ENCODE measurements around the gene SLC44A3.
"Not testable (repeated sequence)": the region's sequence is repeated elsewhere in the genome, so short reads cannot be mapped to it uniquely, and the experiment has no call there.

SLC44A3 gene

GRCh38 chr1:94935034-94935433, 114.9 kb downstream of the SLC44A3 start:
- no peak overlapping the region for H3K9ac ChIP-seq (ENCODE audit: low read length)
- H3K4me3 ChIP-seq (ENCODE audit: low read length) = no peak overlapping the region
- no peaks in the 10 kb centered on the region for H3K4me1 ChIP-seq (ENCODE audit: control insufficient read depth, insufficient read depth, low read length)
- no peaks in the 10 kb centered on the region for H3K9me3 ChIP-seq (ENCODE audit: control insufficient read depth, low read length)
- H3K27me3 ChIP-seq (ENCODE audit: control insufficient read depth, insufficient read depth, low read length) = no peaks in the 10 kb centered on the region
- H3K36me3 ChIP-seq (ENCODE audit: control insufficient read depth, insufficient read depth, low read length) = no peaks in the 10 kb centered on the region

- Histone ChIP-seq H3K9ac (ENCODE audit: low read length) (no peak overlapping the region), H3K4me1 (ENCODE audit: control insufficient read depth, insufficient read depth, low read length) (no peaks in the 10 kb centered on the region), H3K27me3 (ENCODE audit: control insufficient read depth, insufficient read depth, low read length) (no peaks in the 10 kb centered on the region), H3K4me3 (ENCODE audit: low read length) (no peak overlapping the region), H3K36me3 (ENCODE audit: control insufficient read depth, insufficient read depth, low read length) (no peaks in the 10 kb centered on the region), H3K9me3 (ENCODE audit: control insufficient read depth, low read length) (no peaks in the 10 kb centered on the region)
Measured at GRCh38 chr1:94935476-94935875, 115.3 kb downstream of the SLC44A3 start.

- Histone ChIP-seq H3K9me3 (ENCODE audit: control insufficient read depth, low read length) (no peaks in the 10 kb centered on the region), H3K4me3 (ENCODE audit: low read length) (no peak overlapping the region), H3K36me3 (ENCODE audit: control insufficient read depth, insufficient read depth, low read length) (no peaks in the 10 kb centered on the region), H3K27me3 (ENCODE audit: control insufficient read depth, insufficient read depth, low read length) (no peaks in the 10 kb centered on the region), H3K4me1 (ENCODE audit: control insufficient read depth, insufficient read depth, low read length) (no peaks in the 10 kb centered on the region), H3K9ac (ENCODE audit: low read length) (no peak overlapping the region)
Measured at GRCh38 chr1:94936861-94937620, 116.9 kb downstream of the SLC44A3 start.

GRCh38 chr1:94937820-94938219, 117.7 kb downstream of the SLC44A3 start:
- Histone ChIP-seq H3K9me3 (ENCODE audit: control insufficient read depth, low read length) (no peaks in the 10 kb centered on the region), H3K9ac (ENCODE audit: low read length) (no peak overlapping the region), H3K4me1 (ENCODE audit: control insufficient read depth, insufficient read depth, low read length) (no peaks in the 10 kb centered on the region), H3K27me3 (ENCODE audit: control insufficient read depth, insufficient read depth, low read length) (no peaks in the 10 kb centered on the region), H3K4me3 (ENCODE audit: low read length) (no peak overlapping the region), H3K36me3 (ENCODE audit: control insufficient read depth, insufficient read depth, low read length) (no peaks in the 10 kb centered on the region)

- Histone ChIP-seq H3K27me3 (ENCODE audit: control insufficient read depth, insufficient read depth, low read length) (no peaks in the 10 kb centered on the region), H3K4me1 (ENCODE audit: control insufficient read depth, insufficient read depth, low read length) (no peaks in the 10 kb centered on the region), H3K9ac (ENCODE audit: low read length) (no peak overlapping the region), H3K4me3 (ENCODE audit: low read length) (no peak overlapping the region), H3K9me3 (ENCODE audit: control insufficient read depth, low read length) (no peaks in the 10 kb centered on the region), H3K36me3 (ENCODE audit: control insufficient read depth, insufficient read depth, low read length) (no peaks in the 10 kb centered on the region)
Measured at GRCh38 chr1:94940738-94941137, 120.6 kb downstream of the SLC44A3 start.

GRCh38 chr1:94941480-94941879, 121.3 kb downstream of the SLC44A3 start:
- not testable (repeated sequence) for H3K4me3 ChIP-seq (ENCODE audit: low read length); H3K9ac ChIP-seq (ENCODE audit: low read length); H3K9me3 ChIP-seq (ENCODE audit: control insufficient read depth, low read length); H3K27me3 ChIP-seq (ENCODE audit: control insufficient read depth, insufficient read depth, low read length); H3K4me1 ChIP-seq (ENCODE audit: control insufficient read depth, insufficient read depth, low read length); H3K36me3 ChIP-seq (ENCODE audit: control insufficient read depth, insufficient read depth, low read length)

GRCh38 chr1:94942171-94943128, 122.3 kb downstream of the SLC44A3 start:
- Histone ChIP-seq H3K4me1 (ENCODE audit: control insufficient read depth, insufficient read depth, low read length) (peaks cover 10% of the 10 kb centered on the region), H3K9ac (ENCODE audit: low read length) (no peak overlapping the region), H3K4me3 (ENCODE audit: low read length) (no peak overlapping the region), H3K9me3 (ENCODE audit: control insufficient read depth, low read length) (no peaks in the 10 kb centered on the region), H3K27me3 (ENCODE audit: control insufficient read depth, insufficient read depth, low read length) (no peaks in the 10 kb centered on the region), H3K36me3 (ENCODE audit: control insufficient read depth, insufficient read depth, low read length) (no peaks in the 10 kb centered on the region)

Measured in mucosa of stomach (tissue), 1 donor.